ENCODE data around the gene POU2F1. TPM values are rescaled to one million over a fixed set of nuclear protein-coding genes. Genes with fewer than 3 reads are reported as not detected.

POU2F1 gene
- total and polyA plus RNA-seq, 4 donors: 0.93 to 10.5 (median 6.5) TPM

DNA sequence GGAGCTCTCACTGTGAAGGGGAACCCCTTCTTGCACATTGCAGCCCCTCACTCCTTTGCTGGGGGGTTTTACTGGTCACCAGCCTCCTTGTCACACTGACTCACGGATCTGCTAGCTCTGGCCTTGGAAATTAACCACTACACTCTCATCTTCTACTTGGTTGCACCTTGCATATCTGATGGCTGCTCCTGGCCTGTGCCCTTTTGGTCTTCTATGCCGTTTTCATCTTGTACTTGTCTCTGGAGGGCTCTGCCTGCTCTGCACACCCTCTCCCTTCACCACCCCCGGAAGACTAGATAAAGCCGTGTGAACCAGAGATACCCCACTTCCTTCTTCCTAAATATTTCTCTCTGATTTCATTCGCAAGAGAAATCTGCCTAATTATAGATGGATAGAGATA is 253.1 kb downstream of the POU2F1 start:
- Histone ChIP-seq H3K4me3 (ENCODE audit: low read depth in 1 of 3, low read length in 3 of 3) (no peak overlapping the region), H3K9ac (ENCODE audit: low read depth in 1 of 2, low read length in 2 of 2) (no peak overlapping the region), H3K36me3 (ENCODE audit: control insufficient read depth in 4 of 4, insufficient read depth in 3 of 4, low read depth in 1 of 4, low read length in 3 of 4) (no peaks in the 10 kb centered on the region), H3K9me3 (ENCODE audit: control insufficient read depth in 4 of 4, low read length in 3 of 4) (no peaks in the 10 kb centered on the region), H3K27ac (ENCODE audit: low read depth in 1 of 2, low read length in 2 of 2) (no peak overlapping the region), H3K4me1 (ENCODE audit: control insufficient read depth in 4 of 4, insufficient read depth in 4 of 4, low read length in 3 of 4) (no peaks in the 10 kb centered on the region), H3K27me3 (ENCODE audit: control insufficient read depth in 4 of 4, insufficient read depth in 4 of 4, low read length in 3 of 4) (no peaks in the 10 kb centered on the region)
- no peak for TF ChIP-seq EGR1 (IDR thresholded peaks at IDR 0.05; ENCODE audit: low read depth in 2 of 2)
- TF ChIP-seq GABPA (IDR thresholded peaks at IDR 0.05 in 1 of 2, conservative IDR thresholded peaks at IDR 0.05 in 1 of 2): no peak
- no peak for TF ChIP-seq NR2F2 (IDR thresholded peaks at IDR 0.05)
- TF ChIP-seq, protein P1, sequence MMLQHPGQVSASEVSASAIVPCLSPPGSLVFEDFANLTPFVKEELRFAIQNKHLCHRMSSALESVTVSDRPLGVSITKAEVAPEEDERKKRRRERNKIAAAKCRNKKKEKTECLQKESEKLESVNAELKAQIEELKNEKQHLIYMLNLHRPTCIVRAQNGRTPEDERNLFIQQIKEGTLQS (IDR thresholded peaks at IDR 0.05): no peak
- TF ChIP-seq YY1 (IDR thresholded peaks at IDR 0.05): no peak
- TF ChIP-seq RAD21 (IDR thresholded peaks at IDR 0.05): no peak
- TF ChIP-seq JUND (IDR thresholded peaks at IDR 0.05): no peak
- TF ChIP-seq, protein P2, sequence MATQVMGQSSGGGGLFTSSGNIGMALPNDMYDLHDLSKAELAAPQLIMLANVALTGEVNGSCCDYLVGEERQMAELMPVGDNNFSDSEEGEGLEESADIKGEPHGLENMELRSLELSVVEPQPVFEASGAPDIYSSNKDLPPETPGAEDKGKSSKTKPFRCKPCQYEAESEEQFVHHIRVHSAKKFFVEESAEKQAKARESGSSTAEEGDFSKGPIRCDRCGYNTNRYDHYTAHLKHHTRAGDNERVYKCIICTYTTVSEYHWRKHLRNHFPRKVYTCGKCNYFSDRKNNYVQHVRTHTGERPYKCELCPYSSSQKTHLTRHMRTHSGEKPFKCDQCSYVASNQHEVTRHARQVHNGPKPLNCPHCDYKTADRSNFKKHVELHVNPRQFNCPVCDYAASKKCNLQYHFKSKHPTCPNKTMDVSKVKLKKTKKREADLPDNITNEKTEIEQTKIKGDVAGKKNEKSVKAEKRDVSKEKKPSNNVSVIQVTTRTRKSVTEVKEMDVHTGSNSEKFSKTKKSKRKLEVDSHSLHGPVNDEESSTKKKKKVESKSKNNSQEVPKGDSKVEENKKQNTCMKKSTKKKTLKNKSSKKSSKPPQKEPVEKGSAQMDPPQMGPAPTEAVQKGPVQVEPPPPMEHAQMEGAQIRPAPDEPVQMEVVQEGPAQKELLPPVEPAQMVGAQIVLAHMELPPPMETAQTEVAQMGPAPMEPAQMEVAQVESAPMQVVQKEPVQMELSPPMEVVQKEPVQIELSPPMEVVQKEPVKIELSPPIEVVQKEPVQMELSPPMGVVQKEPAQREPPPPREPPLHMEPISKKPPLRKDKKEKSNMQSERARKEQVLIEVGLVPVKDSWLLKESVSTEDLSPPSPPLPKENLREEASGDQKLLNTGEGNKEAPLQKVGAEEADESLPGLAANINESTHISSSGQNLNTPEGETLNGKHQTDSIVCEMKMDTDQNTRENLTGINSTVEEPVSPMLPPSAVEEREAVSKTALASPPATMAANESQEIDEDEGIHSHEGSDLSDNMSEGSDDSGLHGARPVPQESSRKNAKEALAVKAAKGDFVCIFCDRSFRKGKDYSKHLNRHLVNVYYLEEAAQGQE (IDR thresholded peaks at IDR 0.05): no peak
- no peak for TF ChIP-seq RXRA (IDR thresholded peaks at IDR 0.05)
- TF ChIP-seq, protein P3, sequence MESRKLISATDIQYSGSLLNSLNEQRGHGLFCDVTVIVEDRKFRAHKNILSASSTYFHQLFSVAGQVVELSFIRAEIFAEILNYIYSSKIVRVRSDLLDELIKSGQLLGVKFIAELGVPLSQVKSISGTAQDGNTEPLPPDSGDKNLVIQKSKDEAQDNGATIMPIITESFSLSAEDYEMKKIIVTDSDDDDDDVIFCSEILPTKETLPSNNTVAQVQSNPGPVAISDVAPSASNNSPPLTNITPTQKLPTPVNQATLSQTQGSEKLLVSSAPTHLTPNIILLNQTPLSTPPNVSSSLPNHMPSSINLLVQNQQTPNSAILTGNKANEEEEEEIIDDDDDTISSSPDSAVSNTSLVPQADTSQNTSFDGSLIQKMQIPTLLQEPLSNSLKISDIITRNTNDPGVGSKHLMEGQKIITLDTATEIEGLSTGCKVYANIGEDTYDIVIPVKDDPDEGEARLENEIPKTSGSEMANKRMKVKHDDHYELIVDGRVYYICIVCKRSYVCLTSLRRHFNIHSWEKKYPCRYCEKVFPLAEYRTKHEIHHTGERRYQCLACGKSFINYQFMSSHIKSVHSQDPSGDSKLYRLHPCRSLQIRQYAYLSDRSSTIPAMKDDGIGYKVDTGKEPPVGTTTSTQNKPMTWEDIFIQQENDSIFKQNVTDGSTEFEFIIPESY (IDR thresholded peaks at IDR 0.05): no peak
- no peak for TF ChIP-seq FOXA2 (IDR thresholded peaks at IDR 0.05)
- no peak for TF ChIP-seq TAF1 (conservative IDR thresholded peaks at IDR 0.05)
- no peak for TF ChIP-seq SP1 (IDR thresholded peaks at IDR 0.05)
- TF ChIP-seq, protein P4, sequence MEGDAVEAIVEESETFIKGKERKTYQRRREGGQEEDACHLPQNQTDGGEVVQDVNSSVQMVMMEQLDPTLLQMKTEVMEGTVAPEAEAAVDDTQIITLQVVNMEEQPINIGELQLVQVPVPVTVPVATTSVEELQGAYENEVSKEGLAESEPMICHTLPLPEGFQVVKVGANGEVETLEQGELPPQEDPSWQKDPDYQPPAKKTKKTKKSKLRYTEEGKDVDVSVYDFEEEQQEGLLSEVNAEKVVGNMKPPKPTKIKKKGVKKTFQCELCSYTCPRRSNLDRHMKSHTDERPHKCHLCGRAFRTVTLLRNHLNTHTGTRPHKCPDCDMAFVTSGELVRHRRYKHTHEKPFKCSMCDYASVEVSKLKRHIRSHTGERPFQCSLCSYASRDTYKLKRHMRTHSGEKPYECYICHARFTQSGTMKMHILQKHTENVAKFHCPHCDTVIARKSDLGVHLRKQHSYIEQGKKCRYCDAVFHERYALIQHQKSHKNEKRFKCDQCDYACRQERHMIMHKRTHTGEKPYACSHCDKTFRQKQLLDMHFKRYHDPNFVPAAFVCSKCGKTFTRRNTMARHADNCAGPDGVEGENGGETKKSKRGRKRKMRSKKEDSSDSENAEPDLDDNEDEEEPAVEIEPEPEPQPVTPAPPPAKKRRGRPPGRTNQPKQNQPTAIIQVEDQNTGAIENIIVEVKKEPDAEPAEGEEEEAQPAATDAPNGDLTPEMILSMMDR (IDR thresholded peaks at IDR 0.05; ENCODE audit: low read depth, low read length, missing input control): no peak
- DNase-seq (ENCODE audit: low spot score): no peak
- 62% methylated on average over 5 of the region's 5 CpGs for WGBS

DNA sequence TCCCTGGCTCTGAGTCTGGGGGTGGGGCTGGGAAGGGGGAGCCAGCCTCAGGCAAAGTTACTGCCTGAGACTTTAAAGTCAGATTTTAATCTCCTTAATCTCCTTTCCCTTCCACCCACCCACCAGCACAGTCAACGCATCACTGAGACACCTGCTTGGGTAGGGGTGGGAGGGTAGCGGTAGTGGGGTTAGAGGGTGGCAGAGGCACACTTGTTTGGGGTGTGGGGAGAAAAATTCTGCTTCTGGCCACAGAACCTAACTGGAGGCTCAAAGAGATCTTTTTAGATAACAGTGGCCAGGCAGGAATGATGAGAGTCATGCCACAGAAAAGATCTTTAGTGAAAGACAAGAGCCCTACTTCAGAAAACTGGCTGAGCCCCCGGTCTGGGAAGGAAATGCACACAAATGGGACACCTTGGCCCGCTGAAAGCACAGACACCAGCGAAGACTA is 253.5 kb downstream of the POU2F1 start:
- Histone ChIP-seq H3K4me3 (ENCODE audit: low read depth in 1 of 3, low read length in 3 of 3) (no peak overlapping the region), H3K27me3 (ENCODE audit: control insufficient read depth in 4 of 4, insufficient read depth in 4 of 4, low read length in 3 of 4) (no peaks in the 10 kb centered on the region), H3K4me1 (ENCODE audit: control insufficient read depth in 4 of 4, insufficient read depth in 4 of 4, low read length in 3 of 4) (no peaks in the 10 kb centered on the region), H3K9me3 (ENCODE audit: control insufficient read depth in 4 of 4, low read length in 3 of 4) (no peaks in the 10 kb centered on the region), H3K27ac (ENCODE audit: low read depth in 1 of 2, low read length in 2 of 2) (no peak overlapping the region), H3K36me3 (ENCODE audit: control insufficient read depth in 4 of 4, insufficient read depth in 3 of 4, low read depth in 1 of 4, low read length in 3 of 4) (no peaks in the 10 kb centered on the region), H3K9ac (ENCODE audit: low read depth in 1 of 2, low read length in 2 of 2) (no peak overlapping the region)
- 81% methylated on average over 5 of the region's 5 CpGs for WGBS
- no peak for DNase-seq (ENCODE audit: low spot score)
- TF ChIP-seq, protein P4 (IDR thresholded peaks at IDR 0.05; ENCODE audit: low read depth, low read length, missing input control): no peak
- TF ChIP-seq HNF4G (IDR thresholded peaks at IDR 0.05) (no peak), GABPA (IDR thresholded peaks at IDR 0.05 in 1 of 2, conservative IDR thresholded peaks at IDR 0.05 in 1 of 2) (no peak), SP1 (IDR thresholded peaks at IDR 0.05) (no peak), RXRA (IDR thresholded peaks at IDR 0.05) (no peak), RAD21 (IDR thresholded peaks at IDR 0.05) (no peak), TAF1 (conservative IDR thresholded peaks at IDR 0.05) (no peak), JUND (IDR thresholded peaks at IDR 0.05) (no peak), EGR1 (IDR thresholded peaks at IDR 0.05; ENCODE audit: low read depth in 2 of 2) (no peak), YY1 (IDR thresholded peaks at IDR 0.05) (no peak), FOXA1 (IDR thresholded peaks at IDR 0.05) (no peak), FOXA2 (IDR thresholded peaks at IDR 0.05) (no peak)
- TF ChIP-seq, protein P5, sequence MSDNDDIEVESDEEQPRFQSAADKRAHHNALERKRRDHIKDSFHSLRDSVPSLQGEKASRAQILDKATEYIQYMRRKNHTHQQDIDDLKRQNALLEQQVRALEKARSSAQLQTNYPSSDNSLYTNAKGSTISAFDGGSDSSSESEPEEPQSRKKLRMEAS (IDR thresholded peaks at IDR 0.05): no peak
- TF ChIP-seq, protein P2 (IDR thresholded peaks at IDR 0.05): no peak
